PC-3 (cell line): ENCODE results near the gene MATCAP1. TPM values are rescaled to one million over a fixed set of nuclear protein-coding genes. Genes with fewer than 3 reads are reported as not detected.

Source experiments
- ATAC-seq: fragments of 200-7000 bp; cut with Tn5 transposase; 2 replicates; pipeline ENCODE4 v1.9.1; 2020; ENCODE audit warnings: mild to moderate bottlenecking, moderate library complexity
- BruUV-seq: library from RNA; stranded (reverse); fragments of 400-500 nt; replicated peaks from 2 replicates; lab custom pipeline; 2021; lab: Mats Ljungman, UMichigan
- CTCF ChIA-PET: fragments of 300-600 bp; sonication (Branson Sonifier 250); formaldehyde crosslinking; loops from one replicate; lab custom pipeline; 2022; ENCODE audit warnings: antibody characterized with exemption; lab: Charles Lee
- POLR2A ChIA-PET: fragments of 300-600 bp; sonication (Branson Sonifier 250); formaldehyde crosslinking; loops from one replicate; lab custom pipeline; 2022; ENCODE audit warnings: antibody characterized with exemption; ENCODE audit not compliant: unreplicated experiment; lab: Charles Lee
- DNase-seq: peaks from one replicate; pipeline ENCODE4 v3.0.0-alpha.2; 2015
- H2AFZ ChIP-seq: fragments of 300-600 bp; sonication (generic); 2 replicates; pipeline ENCODE4 v1.6.0; 2016; ENCODE audit warnings: antibody characterized with exemption, low read length
- H3F3A ChIP-seq: fragments of 300-600 bp; sonication (generic); one replicate; pipeline ENCODE4 v1.6.0; 2017; ENCODE audit warnings: antibody characterized with exemption, low read length, control low read depth, mild to moderate bottlenecking; ENCODE audit not compliant: unreplicated experiment
- H3K27ac ChIP-seq: fragments of 300-600 bp; sonication (generic); 2 replicates; pipeline ENCODE4 v1.5.1; 2016; ENCODE audit warnings: mild to moderate bottlenecking, low read length
- H3K27me3 ChIP-seq: fragments of 300-600 bp; sonication (generic); 2 replicates; pipeline ENCODE4 v1.6.1; 2016; ENCODE audit warnings: low read length, mixed read lengths
- H3K36me3 ChIP-seq: fragments of 300-600 bp; sonication (generic); 2 replicates; pipeline ENCODE4 v1.6.1; 2016; ENCODE audit warnings: low read depth, mixed run types, low read length, mixed read lengths
- H3K4me1 ChIP-seq: fragments of 300-600 bp; sonication (generic); 2 replicates; pipeline ENCODE4 v1.5.1; 2016; ENCODE audit warnings: low read length; ENCODE audit not compliant: insufficient read depth
- H3K4me2 ChIP-seq: fragments of 300-600 bp; sonication (generic); 2 replicates; pipeline ENCODE4 v1.6.0; 2016; ENCODE audit warnings: low read length
- H3K4me3 ChIP-seq: fragments of 300-600 bp; sonication (generic); 2 replicates; pipeline ENCODE4 v1.5.1; 2016; ENCODE audit warnings: mild to moderate bottlenecking, low read length, mixed read lengths
- H3K79me2 ChIP-seq: fragments of 300-600 bp; sonication (generic); 2 replicates; pipeline ENCODE4 v1.6.1; 2017; ENCODE audit warnings: low read length, mixed read lengths
- H3K9ac ChIP-seq: fragments of 300-600 bp; sonication (generic); 2 replicates; pipeline ENCODE4 v1.6.0; 2016; ENCODE audit warnings: mild to moderate bottlenecking, low read length
- H3K9me2 ChIP-seq: fragments of 300-600 bp; sonication (generic); replicated peaks from 2 replicates; pipeline ENCODE4 v1.6.1; 2016; ENCODE audit warnings: mixed run types, low read length, mixed read lengths
- H3K9me3 ChIP-seq: fragments of 300-600 bp; sonication (generic); 2 replicates; pipeline ENCODE4 v1.6.1; 2016; ENCODE audit warnings: low read length, mixed read lengths
- H4K20me1 ChIP-seq: fragments of 300-600 bp; sonication (generic); 2 replicates; pipeline ENCODE4 v1.6.1; 2016; ENCODE audit warnings: low read length, mixed read lengths
- CTCF ChIP-seq: fragments of 300-600 bp; sonication (generic); conservative IDR thresholded peaks from 2 replicates; pipeline ENCODE4 v1.5.1; 2017; ENCODE audit warnings: antibody characterized with exemption, low read depth, mild to moderate bottlenecking, low read length
- EZH2 ChIP-seq: fragments of 300-600 bp; sonication (generic); IDR thresholded peaks from one replicate; pipeline ENCODE4 v1.6.1; 2017; ENCODE audit warnings: antibody characterized with exemption, mild to moderate bottlenecking, low read length; ENCODE audit not compliant: unreplicated experiment
- EZH2phosphoT487 ChIP-seq: fragments of 300-600 bp; sonication (generic); IDR thresholded peaks from 2 replicates; pipeline ENCODE4 v1.6.1; 2018; ENCODE audit warnings: mild to moderate bottlenecking, antibody characterized with exemption, low read length, borderline replicate concordance
- intact Hi-C: fragments of 100-400 bp; cut with micrococcal nuclease; formaldehyde crosslinking; loops from 2 replicates; pipeline ENCODE4 v1.9.0; 2023
- total RNA-seq: library from RNA; depleted of rRNA; stranded (reverse); fragments of >200 nt; gene quantifications from 2 replicates; pipeline ENCODE4 v1.2.3, GENCODE V29; 2014

Gene MATCAP1
- total RNA-seq, 1 experiment from 2014 or later = 29.6 TPM

- Histone ChIP-seq H3K27me3 (no peaks in the 10 kb centered on the region), H3K4me2 (peak overlapping the region; percentile 89), H3K9ac (peak overlapping the region; percentile 91), H4K20me1 (no peaks in the 10 kb centered on the region), H3K36me3 (no peaks in the 10 kb centered on the region), H3K9me3 (no peaks in the 10 kb centered on the region), H3K27ac (peak overlapping the region; percentile 85), H3K9me2 (no peaks in the 10 kb centered on the region), H3K4me1 (peaks cover 39% of the 10 kb centered on the region), H3F3A (no peaks in the 10 kb centered on the region), H2AFZ (peak overlapping the region; percentile 90), H3K4me3 (peak overlapping the region; percentile 79), H3K79me2 (peaks cover 26% of the 10 kb centered on the region)
- no peak for DNase-seq
- ChIA-PET POLR2A (interaction anchor here (1.0 kb wide), 1 partner anchor 42 kb away, joined by 3 read pairs; no protein-coding TSS in a partner anchor), CTCF (interaction anchor here (0.6 to 1.5 kb wide), 6 partner anchors 11 to 167 kb away, joined by 3 to 8 read pairs (median 4); partner anchors contain the start of genes FBXL8 and TRADD)
- intact Hi-C loops = no loop called here
- peak; percentile 13 for ATAC-seq
- TF ChIP-seq CTCF = no peak
- no peak for TF ChIP-seq EZH2phosphoT487
- no peak for TF ChIP-seq EZH2
- no TSS peak for BruUV-seq
Observed at GRCh38 chr16:67184453-67184994, 761 bp upstream of the MATCAP1 start.

- Histone ChIP-seq H3K4me2 (peak overlapping the region; percentile 89), H3K4me3 (peak overlapping the region; percentile 79), H3K27ac (no peak overlapping the region), H4K20me1 (no peaks in the 10 kb centered on the region), H3K9me3 (no peaks in the 10 kb centered on the region), H3K9me2 (no peaks in the 10 kb centered on the region), H3K4me1 (peaks cover 45% of the 10 kb centered on the region), H3F3A (no peaks in the 10 kb centered on the region), H3K27me3 (no peaks in the 10 kb centered on the region), H3K79me2 (peaks cover 26% of the 10 kb centered on the region), H2AFZ (peak overlapping the region; percentile 2; the same call in 1 of the 2 replicates), H3K36me3 (no peaks in the 10 kb centered on the region), H3K9ac (peak overlapping the region; percentile 91; the same call in 1 of the 2 replicates)
- no peak for ATAC-seq
- TSS peak; percentile 55 for BruUV-seq
- intact Hi-C loops = loop anchor here (1.0 kb wide), 1 partner anchor 24 kb away; the partner anchor contains the start of genes FBXL8 and TRADD
- DNase-seq = no peak
- CTCF ChIA-PET = no interaction called here
- POLR2A ChIA-PET = no interaction called here
- TF ChIP-seq EZH2 = no peak
Observed at GRCh38 chr16:67183284-67183626, 508 bp downstream of the MATCAP1 start.

GRCh38 chr16:67182288-67182687, 1.5 kb downstream of the MATCAP1 start:
- no peak overlapping the region for H2AFZ ChIP-seq

More at GRCh38 chr16:67182288-67182687, 1.5 kb downstream of the MATCAP1 start:
- Histone ChIP-seq H3K4me1 (peaks cover 51% of the 10 kb centered on the region), H3K4me3 (peak overlapping the region; percentile 79), H3K9me3 (no peaks in the 10 kb centered on the region), H3K9me2 (no peaks in the 10 kb centered on the region), H3F3A (no peaks in the 10 kb centered on the region), H3K27ac (no peak overlapping the region), H3K9ac (no peak overlapping the region), H3K36me3 (no peaks in the 10 kb centered on the region), H4K20me1 (no peaks in the 10 kb centered on the region), H3K27me3 (no peaks in the 10 kb centered on the region), H3K79me2 (peaks cover 26% of the 10 kb centered on the region), H3K4me2 (peak overlapping the region; percentile 89)
- intact Hi-C loops = no loop called here
- DNase-seq = peak; percentile 38
- POLR2A ChIA-PET = interaction anchor here (0.6 to 1.1 kb wide), 2 partner anchors 65 to 164 kb away, joined by 3 to 4 read pairs; partner anchors contain the start of gene FHOD1
- ATAC-seq = no peak
- CTCF ChIA-PET = interaction anchor here (0.5 kb wide), 1 partner anchor 132 kb away, joined by 5 read pairs; no protein-coding TSS in a partner anchor
- TF ChIP-seq EZH2 (no peak), EZH2phosphoT487 (no peak), CTCF (no peak)
- BruUV-seq = no TSS peak
